ENCODE measurements around the gene SPTY2D1.
"Not testable (repeated sequence)": the region's sequence is repeated elsewhere in the genome, so short reads cannot be mapped to it uniquely, and the experiment has no call there.

The SPTY2D1 gene

DNA sequence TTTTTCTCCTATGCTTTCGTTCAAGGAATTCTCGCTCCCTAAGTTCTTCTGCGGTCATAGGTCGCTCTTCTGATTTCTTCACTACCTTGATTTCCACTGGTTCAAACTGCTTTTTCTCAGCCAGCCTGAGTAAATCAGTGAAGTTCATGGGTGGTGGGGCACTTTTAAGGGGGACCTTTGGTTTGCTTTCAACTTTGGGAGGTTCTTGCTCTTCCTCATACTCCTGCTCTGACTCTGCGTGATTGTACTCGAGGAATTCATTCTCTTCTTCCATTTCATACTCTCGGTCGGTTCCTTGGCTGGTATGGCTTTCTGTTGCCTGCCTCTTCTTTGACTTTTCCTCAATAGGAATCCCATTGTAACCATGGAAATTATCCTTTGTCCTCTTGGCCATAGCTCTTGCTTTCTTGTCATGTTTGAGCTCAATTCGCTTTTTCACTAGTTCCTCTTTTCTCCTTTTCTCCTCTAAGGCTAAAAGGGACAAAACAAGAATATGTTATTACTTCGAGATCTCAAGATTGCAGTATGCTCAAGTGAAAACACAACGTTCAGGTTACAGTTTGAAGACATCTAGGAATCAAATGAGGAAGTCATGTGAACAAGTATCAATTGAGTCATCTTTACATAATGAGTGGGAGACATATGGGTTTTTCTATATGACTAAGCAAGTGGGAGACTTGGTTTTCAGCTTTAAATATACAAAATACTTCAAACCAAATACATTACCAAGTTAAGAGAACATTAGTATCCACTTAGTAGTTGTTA, 18.3 kb downstream of the SPTY2D1 start:
- DNase-seq, result peak; percentile 94

GRCh38 chr11:18614667-18615066, 19.5 kb downstream of the SPTY2D1 start:
- DNase-seq, result no peak

GRCh38 chr11:18612394-18612793, 21.7 kb downstream of the SPTY2D1 start:
- no peak for DNase-seq

DNA sequence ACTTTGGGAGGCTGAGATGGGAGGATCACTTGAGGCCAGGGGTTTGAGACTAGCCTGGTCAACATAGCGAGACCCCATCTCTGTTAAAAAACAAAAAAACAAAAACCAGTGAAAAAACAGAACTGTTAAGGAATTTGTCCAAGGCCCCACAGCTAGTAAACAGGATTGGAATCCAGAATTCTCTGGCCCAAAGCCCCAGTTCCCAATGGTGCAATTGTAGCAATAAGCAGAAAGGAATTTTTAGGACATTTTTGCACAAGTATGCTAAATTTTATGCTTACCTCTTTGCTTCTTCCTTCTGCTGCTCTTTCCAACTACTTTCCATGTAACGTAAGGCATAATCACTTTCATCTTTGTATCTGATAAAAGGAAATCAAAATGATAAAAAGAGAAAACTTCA, 22.9 kb downstream of the SPTY2D1 start:
- no peak for DNase-seq

- no peak for DNase-seq
These were observed 25.8 kb downstream of the SPTY2D1 start for GRCh38 chr11:18608376-18608775.

DNA sequence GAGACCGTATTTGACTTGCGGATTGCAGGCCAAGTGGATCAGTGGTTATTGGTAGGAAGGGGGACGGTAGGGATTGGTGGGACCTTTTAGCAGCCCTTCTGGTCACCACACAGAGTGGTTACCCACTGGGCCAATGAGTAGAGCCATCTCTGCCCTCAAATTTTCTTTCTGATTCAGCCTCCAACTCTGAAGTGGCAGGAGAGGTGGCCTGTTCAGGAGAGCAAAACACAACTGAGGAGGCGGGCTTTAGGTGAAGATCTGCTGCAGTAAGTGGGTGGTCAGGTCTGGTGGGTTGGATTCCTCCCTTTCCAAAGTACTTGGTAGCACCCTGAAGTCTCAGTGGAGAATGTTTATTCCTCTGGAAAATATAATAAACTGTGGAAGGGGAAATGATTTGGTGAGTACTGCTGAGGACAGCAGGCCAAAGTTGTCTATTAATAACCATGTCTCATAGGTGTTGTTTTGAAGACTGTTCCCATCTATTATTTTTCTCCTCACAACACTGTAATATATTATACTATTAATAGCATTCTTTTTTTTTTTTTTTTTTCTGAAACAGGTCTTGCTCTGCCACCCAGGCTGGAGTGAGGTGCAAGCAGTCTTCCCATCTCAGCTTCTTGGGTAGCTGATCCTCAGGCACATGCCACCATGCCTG, 33.1 kb downstream of the SPTY2D1 start:
- no peak for DNase-seq

DNA sequence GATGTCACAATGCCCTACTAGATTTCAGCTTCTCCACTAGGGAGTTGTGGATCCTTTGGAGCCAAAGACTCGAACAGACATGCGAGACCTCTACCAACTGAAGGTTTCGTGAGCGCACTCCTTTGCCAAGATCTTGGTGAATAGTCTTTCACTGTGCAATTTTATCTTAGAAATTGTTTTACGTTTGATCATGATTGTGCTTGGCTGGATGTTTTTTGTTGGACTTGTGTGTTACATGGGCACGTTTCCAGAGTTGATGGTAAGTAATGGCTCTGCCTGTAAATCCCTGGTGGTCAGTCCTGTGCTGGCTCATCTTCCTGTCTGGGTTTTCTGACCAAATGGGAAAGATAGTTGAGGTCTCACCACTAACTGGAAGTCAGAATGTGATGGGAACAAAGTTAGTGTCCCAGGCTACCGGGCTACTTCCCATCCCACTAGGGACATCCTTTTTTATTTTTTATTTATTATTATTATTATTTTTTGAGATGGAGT, 34.4 kb downstream of the SPTY2D1 start, which contains the start of gene MISFA:
MISFA (plus strand) TSS at position 51 of the 492 bp plus-strand sequence; CDS start at position 191, 140 bp downstream.
- no peak for DNase-seq

GRCh38 chr11:18594999-18595749, 39.0 kb downstream of the SPTY2D1 start:
- no peak for DNase-seq

DNA sequence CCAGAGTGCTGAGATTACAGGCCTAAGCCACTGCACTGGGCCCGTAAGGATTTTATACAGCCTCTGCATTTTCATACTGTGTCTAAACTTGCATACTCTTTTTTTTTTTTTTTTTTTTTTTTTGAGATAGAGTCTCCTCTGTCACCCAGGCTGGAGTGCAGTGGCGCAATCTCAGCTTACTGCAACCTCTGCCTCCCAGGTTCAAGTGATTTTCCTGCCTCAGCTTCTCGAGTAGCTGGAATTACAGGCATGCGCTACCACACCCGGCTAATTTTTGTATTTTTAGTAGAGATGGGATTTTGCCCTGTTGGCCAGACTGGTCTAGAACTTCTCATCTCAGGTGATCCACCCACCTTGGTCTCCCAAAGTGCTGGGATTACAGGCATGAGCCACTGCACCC, 40.1 kb downstream of the SPTY2D1 start:
- DNase-seq, result not testable (repeated sequence)

GRCh38 chr11:18590571-18590970, 43.6 kb downstream of the SPTY2D1 start:
- DNase-seq, result no peak

- DNase-seq, result no peak
These were observed 45.6 kb downstream of the SPTY2D1 start, which contains the start of gene UEVLD for GRCh38 chr11:18588297-18589252. Gene UEVLD (minus strand): TSS chr11:18588734. CDS start chr11:18588654, 80 bp downstream.

DNA sequence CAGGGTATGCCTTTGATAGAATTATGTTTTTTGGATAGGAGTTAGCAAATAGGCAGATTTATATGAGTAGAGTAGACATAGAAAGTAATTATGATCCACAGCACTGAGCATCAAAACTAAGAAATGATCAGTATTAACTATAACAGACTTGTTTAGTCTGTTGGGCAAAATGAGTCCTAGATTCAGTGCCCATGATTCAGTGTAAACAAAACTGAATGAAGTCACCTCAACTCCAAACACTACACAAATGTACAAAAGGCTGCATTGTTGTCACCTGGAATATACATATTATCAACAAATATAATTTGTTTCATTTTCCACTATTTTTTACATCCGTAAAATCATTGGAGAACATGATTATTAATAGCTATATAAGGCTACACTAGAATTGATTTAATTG, 52.3 kb downstream of the SPTY2D1 start:
- no peak for DNase-seq

GRCh38 chr11:18580113-18580766, 53.9 kb downstream of the SPTY2D1 start:
- no peak for DNase-seq

GRCh38 chr11:18578975-18579598, 55.1 kb downstream of the SPTY2D1 start:
- no peak for DNase-seq

- no peak for DNase-seq
These were observed 58.8 kb downstream of the SPTY2D1 start for GRCh38 chr11:18575361-18575760.

- DNase-seq, result no peak
These were observed 67.1 kb downstream of the SPTY2D1 start for GRCh38 chr11:18567081-18567480.

DNA sequence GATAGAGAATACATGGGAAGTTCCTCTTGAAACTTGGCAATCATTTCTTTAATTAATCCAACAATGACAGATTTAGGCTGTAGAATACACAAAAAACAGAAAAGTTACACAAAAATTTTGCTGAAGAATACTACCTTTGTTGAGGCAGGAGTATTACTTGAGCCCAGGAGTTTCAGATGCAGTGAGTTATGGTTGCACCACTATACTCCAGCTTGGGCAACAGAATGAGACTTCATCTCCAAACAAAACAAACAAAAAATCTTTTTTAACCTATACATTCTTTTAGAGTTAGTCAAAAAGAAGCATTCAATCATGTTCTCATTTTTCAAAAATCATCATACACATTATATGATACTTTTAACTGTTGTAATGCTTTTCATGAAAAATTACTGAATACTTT, 67.7 kb downstream of the SPTY2D1 start:
- no peak for DNase-seq

DNA sequence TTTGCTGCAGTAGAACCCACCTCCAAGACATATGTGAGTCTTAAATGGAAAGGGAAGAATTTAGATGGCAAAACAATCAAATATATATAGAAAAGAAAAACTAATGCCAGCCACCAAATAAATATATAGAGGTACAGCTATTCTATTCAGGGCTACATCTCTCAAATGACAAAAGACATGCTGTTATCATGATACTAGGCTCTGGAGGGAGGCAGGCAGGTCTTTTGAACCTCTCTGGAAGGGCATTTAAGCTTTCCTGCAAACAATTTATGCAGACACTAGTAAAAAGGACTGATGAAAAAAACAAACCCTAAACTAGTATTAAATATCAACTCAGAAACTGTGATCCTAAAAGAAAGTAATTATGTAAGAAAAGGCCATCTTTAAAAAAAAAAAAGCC, 70.0 kb downstream of the SPTY2D1 start:
- DNase-seq, result no peak

DNA sequence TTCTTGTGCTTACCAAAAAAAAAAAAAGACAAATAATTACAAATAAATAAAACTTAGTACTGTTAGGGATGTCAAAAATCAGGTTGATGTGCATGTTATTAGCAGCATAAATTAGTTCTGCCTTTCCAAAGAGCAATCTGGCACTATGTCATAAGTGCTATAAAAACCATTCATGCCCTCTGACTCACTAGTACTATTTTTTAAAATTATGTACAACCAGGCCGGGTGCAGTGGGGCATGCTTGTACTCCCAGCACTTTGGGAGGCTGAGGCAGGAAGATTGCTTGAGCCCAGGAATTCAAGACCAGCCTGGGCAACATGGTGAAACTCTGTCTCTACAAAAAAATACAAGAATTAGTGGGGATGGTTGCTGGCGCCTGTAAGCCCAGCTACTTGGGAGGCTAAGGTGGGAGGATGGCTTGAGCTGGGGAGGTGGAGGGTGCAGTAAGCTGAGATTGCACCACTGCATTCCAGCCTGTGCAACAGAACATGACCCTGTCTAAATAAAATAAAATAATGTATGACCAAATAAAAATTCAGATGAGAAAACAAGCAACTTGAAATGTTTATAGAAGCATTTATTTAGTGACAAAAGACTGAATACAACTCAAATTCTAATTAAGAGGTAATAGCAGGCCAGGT, 70.9 kb downstream of the SPTY2D1 start:
- DNase-seq, result no peak
